ENCODE results near the gene TRPV4. TPM values are rescaled to one million over a fixed set of nuclear protein-coding genes. Genes with fewer than 3 reads are reported as not detected.

The TRPV4 gene
- total RNA-seq, 6 experiments from 2014 or later: 5.3 to 10.3 (median 6.7) TPM

DNA sequence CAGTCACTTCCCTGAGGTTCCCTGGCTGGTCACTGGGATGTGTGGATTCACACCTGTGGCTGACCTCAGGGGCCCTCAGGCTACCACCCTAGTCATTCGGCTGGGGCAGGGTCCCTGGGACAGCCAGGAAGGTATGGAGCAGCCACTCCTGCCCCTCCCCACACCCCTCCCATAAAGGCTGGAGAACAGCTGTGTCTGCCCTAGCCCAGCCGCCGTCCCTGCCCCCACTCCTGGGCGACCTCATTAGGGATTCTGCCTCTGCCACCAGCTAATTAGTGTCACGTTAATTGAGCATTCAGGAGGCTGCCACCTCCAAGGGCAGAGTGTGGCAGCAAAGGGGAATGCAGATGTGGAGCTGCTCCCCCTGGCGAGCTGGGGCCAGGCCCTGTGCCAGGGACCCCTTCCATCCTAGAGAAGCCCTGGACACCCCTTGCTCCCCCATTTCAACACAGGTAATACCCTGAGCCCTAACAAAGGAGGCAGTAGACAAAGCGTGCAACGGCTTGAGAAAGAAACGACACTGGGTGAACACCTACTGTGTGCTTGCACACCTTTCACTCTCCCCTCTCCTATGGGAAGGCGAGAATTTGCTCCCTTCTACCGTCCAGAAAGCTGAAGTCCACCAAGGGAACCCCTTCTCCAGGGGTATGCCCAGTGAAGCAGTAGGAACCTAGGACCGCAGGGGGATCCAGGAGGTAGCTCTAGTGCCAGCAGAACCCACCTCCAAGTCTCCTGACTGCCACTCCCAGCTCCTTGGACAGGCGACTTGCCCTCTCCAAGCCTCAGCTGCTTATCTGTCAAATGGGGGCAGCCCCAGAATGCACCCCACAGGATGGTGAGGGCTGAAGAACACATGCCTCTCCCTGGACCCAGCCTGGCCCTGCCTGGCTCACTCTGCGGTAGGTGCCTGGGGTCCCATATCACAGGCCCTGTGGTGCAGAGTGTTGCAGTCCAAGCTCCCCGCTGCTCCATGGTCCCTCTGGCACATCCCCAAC is 74.5 kb downstream of the TRPV4 start:
- H3K36me3 ChIP-seq: no peaks in the 10 kb centered on the region
- no peak overlapping the region for H3K4me3 ChIP-seq
- TF ChIP-seq POLR2A (IDR thresholded peaks at IDR 0.05) (no peak), CTCF (IDR thresholded peaks at IDR 0.05) (no peak)
- ATAC-seq (no peak), DNase-seq (peak in 2 of 3 donors; percentile 28 to 40)
- no peaks in the 10 kb centered on the region for H3K27me3 ChIP-seq
- peaks cover 0 to 11% (median 3%) of the 10 kb centered on the region in 4 donors for H3K4me1 ChIP-seq
- H3K9me3 ChIP-seq: no peaks in the 10 kb centered on the region
- intact Hi-C loops (cut with DNase I): no loop called here
- 96% methylated on average over 4 of the region's 15 CpGs for WGBS (ENCODE audit: insufficient coverage, low coverage, low lambda C conversion rate, missing lambda C conversion rate)
- no peak overlapping the region for H3K27ac ChIP-seq

GRCh38 chr12:109757671-109758265 is 75.4 kb downstream of the TRPV4 start:
- no peak overlapping the region for H3K4me3 ChIP-seq
- no peaks in the 10 kb centered on the region for H3K36me3 ChIP-seq
- no peak for ATAC-seq
- TF ChIP-seq CTCF (IDR thresholded peaks at IDR 0.05) (no peak), POLR2A (IDR thresholded peaks at IDR 0.05) (no peak)
- no peak overlapping the region for H3K27ac ChIP-seq
- no peaks in the 10 kb centered on the region for H3K9me3 ChIP-seq
- peak in 2 of 3 donors; percentile 10 to 25 for DNase-seq
- WGBS (ENCODE audit: insufficient coverage, low coverage, low lambda C conversion rate, missing lambda C conversion rate): 82% methylated on average over 4 of the region's 11 CpGs
- peaks cover 0 to 11% (median 3%) of the 10 kb centered on the region in 4 donors for H3K4me1 ChIP-seq
- H3K27me3 ChIP-seq: no peaks in the 10 kb centered on the region
- intact Hi-C loops (cut with DNase I): no loop called here

GRCh38 chr12:109756457-109756856 is 76.7 kb downstream of the TRPV4 start:
- H3K9me3 ChIP-seq: no peaks in the 10 kb centered on the region
- no peak for DNase-seq
- peaks cover 0 to 11% (median 3%) of the 10 kb centered on the region in 4 donors for H3K4me1 ChIP-seq
- H3K36me3 ChIP-seq: no peaks in the 10 kb centered on the region
- ATAC-seq: no peak
- no peak overlapping the region for H3K27ac ChIP-seq
- H3K4me3 ChIP-seq: no peak overlapping the region
- TF ChIP-seq CTCF (IDR thresholded peaks at IDR 0.05) (no peak), POLR2A (IDR thresholded peaks at IDR 0.05) (no peak)
- intact Hi-C loops (cut with DNase I): no loop called here
- no peaks in the 10 kb centered on the region for H3K27me3 ChIP-seq
- 92% methylated on average over 1 of the region's 1 CpG for WGBS (ENCODE audit: insufficient coverage, low coverage, low lambda C conversion rate, missing lambda C conversion rate)

DNA sequence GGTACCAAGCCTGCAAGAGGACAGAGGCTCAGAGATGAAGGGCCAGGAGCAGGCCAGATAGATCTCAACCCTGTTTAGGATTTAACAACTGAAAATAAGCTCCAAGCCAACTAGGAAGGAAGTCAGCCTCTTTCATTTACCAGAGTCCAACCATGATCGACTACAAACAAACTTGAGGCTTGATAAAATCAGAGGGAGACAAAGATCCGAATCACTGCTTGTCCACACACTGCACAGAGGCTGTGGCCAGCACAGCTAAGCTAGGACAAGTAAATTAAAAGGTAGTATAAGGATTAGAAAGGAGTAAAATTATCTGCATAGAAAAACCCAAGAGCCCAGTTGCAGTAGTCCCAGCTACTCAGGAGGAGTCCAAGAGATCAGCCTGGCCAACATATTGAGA is 79.2 kb downstream of the TRPV4 start:
- no peak for TF ChIP-seq CTCF (IDR thresholded peaks at IDR 0.05)
- no peak for TF ChIP-seq POLR2A (IDR thresholded peaks at IDR 0.05)
- intact Hi-C loops (cut with DNase I): no loop called here
- no peaks in the 10 kb centered on the region for H3K9me3 ChIP-seq
- H3K4me1 ChIP-seq: no peaks in the 10 kb centered on the region
- no peaks in the 10 kb centered on the region for H3K27me3 ChIP-seq
- WGBS (ENCODE audit: insufficient coverage, low coverage, low lambda C conversion rate, missing lambda C conversion rate): 7% methylated on average over 2 of the region's 2 CpGs
- DNase-seq (peak in 1 of 3 donors; percentile 4), ATAC-seq (no peak)
- no peak overlapping the region for H3K27ac ChIP-seq
- no peaks in the 10 kb centered on the region for H3K36me3 ChIP-seq
- H3K4me3 ChIP-seq: no peak overlapping the region
